ENCODE data around the gene CELF4.
"Not testable (repeated sequence)": the region's sequence is repeated elsewhere in the genome, so short reads cannot be mapped to it uniquely, and the experiment has no call there.

CELF4 gene

DNA sequence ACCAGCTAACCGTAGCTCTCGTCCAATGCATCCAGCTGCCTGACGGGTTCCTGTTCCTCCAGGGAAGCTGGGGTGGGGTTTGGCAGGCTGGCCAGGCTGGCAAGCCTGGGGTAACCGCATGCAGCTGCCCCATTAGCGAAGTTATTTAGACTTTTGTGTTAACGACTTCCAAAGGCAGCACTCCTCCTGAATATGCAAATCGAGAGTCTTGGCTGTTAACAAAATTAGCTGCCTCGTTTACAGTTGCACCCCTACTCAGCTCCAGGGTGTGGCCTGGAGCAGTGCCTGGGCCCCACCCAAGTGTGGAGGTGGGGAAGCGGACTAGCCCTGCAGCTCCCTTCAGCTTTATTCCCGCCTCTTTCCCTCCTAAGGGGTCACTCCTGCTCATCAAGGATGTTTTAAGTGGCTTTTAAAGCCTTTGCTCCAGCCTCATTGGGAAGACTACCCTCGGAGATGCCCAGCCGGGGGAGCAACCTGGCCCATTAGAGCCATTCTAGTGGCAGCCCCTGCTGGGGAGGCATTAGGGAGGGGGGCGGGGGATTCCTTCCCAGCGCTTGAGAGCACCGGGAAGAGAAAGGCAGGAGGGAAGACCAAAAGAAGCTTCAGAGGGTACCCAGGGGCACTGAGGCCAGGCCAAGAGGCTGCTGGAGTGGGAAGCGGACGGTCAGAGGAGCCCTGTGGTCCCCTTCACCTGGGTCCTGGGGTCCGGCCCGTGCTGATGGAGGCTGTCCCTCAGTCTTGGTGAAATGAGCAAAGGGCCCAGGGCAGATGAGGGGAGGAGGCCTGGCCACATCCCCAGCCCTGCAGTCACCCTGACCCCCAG lies 204.1 kb downstream of the CELF4 start:
- DNase-seq (ENCODE audit: low read depth) = no peak
- TF ChIP-seq, protein P1, sequence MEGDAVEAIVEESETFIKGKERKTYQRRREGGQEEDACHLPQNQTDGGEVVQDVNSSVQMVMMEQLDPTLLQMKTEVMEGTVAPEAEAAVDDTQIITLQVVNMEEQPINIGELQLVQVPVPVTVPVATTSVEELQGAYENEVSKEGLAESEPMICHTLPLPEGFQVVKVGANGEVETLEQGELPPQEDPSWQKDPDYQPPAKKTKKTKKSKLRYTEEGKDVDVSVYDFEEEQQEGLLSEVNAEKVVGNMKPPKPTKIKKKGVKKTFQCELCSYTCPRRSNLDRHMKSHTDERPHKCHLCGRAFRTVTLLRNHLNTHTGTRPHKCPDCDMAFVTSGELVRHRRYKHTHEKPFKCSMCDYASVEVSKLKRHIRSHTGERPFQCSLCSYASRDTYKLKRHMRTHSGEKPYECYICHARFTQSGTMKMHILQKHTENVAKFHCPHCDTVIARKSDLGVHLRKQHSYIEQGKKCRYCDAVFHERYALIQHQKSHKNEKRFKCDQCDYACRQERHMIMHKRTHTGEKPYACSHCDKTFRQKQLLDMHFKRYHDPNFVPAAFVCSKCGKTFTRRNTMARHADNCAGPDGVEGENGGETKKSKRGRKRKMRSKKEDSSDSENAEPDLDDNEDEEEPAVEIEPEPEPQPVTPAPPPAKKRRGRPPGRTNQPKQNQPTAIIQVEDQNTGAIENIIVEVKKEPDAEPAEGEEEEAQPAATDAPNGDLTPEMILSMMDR (conservative IDR thresholded peaks at IDR 0.05; ENCODE audit: control insufficient read depth, insufficient read depth, low read depth, low read length) = no peak
- no peak overlapping the region for H3K4me3 ChIP-seq (ENCODE audit: control insufficient read depth, low read depth, low read length)

DNA sequence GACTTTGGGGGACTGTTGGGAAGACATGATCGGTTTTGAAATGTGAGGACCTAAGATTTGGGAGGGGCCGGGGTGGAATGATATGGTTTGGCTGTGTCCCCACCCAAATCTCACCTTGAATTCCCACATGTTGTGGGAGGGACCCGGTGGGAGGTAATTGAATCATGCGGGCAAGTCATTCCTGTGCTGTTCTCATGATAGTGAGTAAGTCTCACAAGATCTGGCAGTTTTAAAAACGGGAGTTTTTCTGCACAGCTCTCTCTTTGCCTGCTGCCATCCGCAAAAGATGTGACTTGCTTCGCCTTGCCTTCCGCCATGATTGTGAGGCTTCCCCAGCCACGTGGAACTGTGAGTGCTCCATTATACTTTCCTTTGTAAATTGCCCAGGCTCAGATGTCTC lies 207.5 kb downstream of the CELF4 start:
- not testable (repeated sequence) for DNase-seq (ENCODE audit: low read depth)

DNA sequence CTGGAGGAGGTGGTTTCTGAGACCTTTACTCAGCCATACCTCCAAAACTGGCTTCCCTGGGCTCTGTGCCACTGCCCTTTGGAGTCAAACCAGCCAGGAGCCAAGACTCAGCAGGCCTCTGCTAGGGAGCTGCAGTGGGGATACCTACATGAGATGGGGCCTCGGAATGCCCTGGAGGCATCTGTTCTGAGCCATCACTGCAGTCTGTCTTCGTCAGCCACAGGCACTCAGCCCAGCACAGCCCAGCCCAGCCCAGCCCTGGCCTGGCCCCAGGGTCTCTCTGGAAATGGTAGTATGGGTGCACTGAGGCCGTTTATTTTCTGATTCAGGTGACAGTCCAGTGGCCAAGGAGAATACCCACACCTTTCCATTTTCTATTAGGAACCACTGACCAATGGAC lies 209.8 kb downstream of the CELF4 start:
- H3K4me3 ChIP-seq (ENCODE audit: control insufficient read depth, low read depth, low read length) = no peak overlapping the region
- TF ChIP-seq, protein P1 (conservative IDR thresholded peaks at IDR 0.05; ENCODE audit: control insufficient read depth, insufficient read depth, low read depth, low read length) = no peak
- DNase-seq (ENCODE audit: low read depth) = no peak

More for the DNA sequence above, 207.5 kb downstream of the CELF4 start:
- H3K4me3 ChIP-seq (ENCODE audit: control insufficient read depth, low read depth, low read length) = not testable (repeated sequence)

DNA sequence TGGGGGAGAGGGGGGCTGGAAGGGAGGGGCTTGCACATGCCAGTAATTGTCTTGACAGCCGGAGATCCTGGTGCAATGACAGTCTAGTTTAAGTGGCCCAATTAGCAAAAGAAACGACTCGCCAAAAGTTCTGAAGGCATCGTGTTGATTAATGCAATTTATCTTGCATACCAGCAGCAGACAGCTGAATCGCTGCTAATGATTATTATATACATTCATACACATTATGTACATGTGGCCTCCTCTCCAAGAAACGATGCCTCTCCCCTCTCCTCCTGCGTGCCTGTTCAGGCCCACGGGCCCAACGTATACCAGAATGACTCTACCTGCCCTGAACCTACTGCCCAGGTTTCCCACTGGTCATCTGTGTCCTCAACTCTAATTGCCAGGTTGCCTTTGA lies 214.5 kb downstream of the CELF4 start:
- no peak for DNase-seq (ENCODE audit: low read depth)
- H3K4me3 ChIP-seq (ENCODE audit: control insufficient read depth, low read depth, low read length) = no peak overlapping the region
- TF ChIP-seq, protein P1 (conservative IDR thresholded peaks at IDR 0.05; ENCODE audit: control insufficient read depth, insufficient read depth, low read depth, low read length) = no peak

DNA sequence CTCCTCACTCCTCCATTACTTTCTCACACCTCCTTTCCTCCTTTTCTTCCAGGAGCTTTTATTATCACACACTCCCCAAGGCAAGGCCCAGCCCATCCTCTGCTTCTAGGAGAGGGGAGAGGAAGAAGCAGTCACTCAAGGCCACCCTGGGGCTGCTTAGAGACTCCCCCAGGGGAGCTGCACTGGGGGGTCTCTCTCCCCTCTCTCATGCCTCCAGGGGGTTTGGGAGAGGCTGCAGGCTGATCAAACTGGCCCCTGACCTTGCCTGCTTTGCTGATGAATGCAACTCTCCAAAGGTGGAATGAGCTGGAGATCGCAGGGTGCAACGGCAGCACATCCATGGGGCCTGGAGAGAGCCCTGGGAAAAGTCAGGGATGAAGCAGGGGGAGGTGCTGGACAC lies 216.9 kb downstream of the CELF4 start:
- TF ChIP-seq, protein P1 (conservative IDR thresholded peaks at IDR 0.05; ENCODE audit: control insufficient read depth, insufficient read depth, low read depth, low read length) = no peak
- no peak overlapping the region for H3K4me3 ChIP-seq (ENCODE audit: control insufficient read depth, low read depth, low read length)
- no peak for DNase-seq (ENCODE audit: low read depth)

DNA sequence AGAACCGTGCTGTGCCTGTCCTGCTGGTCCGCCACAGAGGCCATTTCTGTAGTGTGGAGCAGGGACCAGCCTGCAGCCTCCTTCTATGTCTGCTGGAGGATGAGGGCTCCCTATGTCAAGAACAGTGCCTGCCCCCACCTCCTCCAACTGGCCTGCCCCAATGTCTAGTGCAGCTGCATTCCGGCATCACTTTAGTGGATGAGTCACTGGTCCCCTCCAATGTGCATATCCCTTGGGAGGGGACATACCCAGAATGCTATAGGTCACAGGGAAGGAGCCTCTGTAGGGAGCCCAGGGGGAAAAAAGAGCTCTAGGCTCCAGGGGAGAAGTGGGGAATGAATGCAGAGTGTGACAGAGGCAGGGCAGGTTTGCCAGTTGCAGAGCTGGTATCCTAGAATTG lies 219.6 kb downstream of the CELF4 start:
- DNase-seq (ENCODE audit: low read depth) = no peak
- TF ChIP-seq, protein P1 (conservative IDR thresholded peaks at IDR 0.05; ENCODE audit: control insufficient read depth, insufficient read depth, low read depth, low read length) = no peak

DNA sequence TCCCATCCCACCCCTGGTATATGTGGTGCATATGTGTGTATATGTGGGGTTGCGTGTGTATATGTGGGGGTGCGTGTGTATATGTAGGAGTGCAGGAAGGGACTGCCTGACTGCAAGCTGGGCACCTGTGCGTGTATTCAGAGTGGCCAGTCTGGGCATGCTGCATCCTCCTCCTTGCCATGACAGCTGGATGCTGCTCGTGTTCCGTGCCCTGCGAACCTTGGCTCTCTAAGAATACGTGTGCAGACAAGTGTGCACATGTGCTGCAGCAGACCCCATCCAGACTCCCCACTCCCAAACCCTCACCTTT lies 222.1 kb downstream of the CELF4 start:
- H3K4me3 ChIP-seq (ENCODE audit: control insufficient read depth, low read depth, low read length) = no peak overlapping the region
- TF ChIP-seq, protein P1 (conservative IDR thresholded peaks at IDR 0.05; ENCODE audit: control insufficient read depth, insufficient read depth, low read depth, low read length) = no peak
- DNase-seq (ENCODE audit: low read depth) = no peak

More for the DNA sequence above, 219.6 kb downstream of the CELF4 start:
- no peak overlapping the region for H3K4me3 ChIP-seq (ENCODE audit: control insufficient read depth, low read depth, low read length)

All from fibroblast of mammary gland (primary cell).